Effector CD4-positive, alpha-beta T cell (primary cell): ENCODE measurements around the gene HSD11B2. TPM values are rescaled to one million over a fixed set of nuclear protein-coding genes. Genes with fewer than 3 reads are reported as not detected.

ENCODE experiments used
- DNase-seq: peaks from one replicate; pipeline ENCODE4 v3.0.0-alpha.2; 2020
- total RNA-seq: gene quantifications from one replicate; lab custom pipeline; 2026; lab: John Stamatoyannopoulos, UW

Gene HSD11B2
- not detected for total RNA-seq

DNA sequence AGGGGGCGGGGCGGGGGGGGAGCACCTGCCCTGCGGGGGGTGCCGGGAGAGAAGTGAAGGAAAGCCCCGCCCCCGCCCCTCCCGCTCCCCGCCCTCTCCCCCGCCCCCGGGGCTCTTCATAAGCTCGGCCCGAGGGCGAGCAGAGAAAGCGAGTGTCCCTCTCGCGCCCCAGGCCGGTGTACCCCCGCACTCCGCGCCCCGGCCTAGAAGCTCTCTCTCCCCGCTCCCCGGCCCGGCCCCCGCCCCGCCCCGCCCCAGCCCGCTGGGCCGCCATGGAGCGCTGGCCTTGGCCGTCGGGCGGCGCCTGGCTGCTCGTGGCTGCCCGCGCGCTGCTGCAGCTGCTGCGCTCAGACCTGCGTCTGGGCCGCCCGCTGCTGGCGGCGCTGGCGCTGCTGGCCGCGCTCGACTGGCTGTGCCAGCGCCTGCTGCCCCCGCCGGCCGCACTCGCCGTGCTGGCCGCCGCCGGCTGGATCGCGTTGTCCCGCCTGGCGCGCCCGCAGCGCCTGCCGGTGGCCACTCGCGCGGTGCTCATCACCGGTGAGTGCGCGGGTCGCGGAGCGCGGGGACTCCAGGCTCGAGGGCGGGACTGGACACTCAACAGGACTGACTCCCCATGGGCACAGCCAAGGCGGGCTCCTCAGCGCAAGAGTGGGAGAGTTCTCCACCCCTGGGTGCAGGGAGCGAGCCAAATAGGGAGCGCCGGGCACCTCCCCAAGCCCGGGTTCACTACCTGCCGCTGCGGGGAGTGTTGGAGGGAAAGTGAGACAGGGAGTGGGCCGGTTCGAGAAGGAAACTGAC is at the start of gene HSD11B2:
Gene HSD11B2 (plus strand): TSS at position 145 of the 798 bp plus-strand sequence. CDS start 128 bp downstream, at position 273.
- no peak for DNase-seq

DNA sequence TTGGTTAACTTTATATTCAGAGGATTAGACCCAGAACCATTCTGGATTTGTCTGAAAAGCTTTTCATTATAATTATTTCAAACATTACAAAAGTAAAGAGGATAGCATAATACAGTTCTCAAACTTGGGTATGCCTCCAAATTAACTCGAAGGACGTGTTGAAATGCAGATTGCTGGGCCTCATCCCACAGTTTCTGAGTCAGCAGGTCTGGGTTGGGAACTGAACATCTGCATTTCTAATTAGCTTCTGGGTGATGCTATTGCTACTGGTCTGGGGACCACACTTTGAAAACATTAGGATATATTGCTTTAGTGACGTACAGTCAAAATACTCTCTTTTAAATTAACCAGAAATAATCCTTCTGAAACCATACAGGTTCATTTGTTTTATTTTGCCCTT is 47.6 kb upstream of the HSD11B2 start:
- no peak for DNase-seq

DNA sequence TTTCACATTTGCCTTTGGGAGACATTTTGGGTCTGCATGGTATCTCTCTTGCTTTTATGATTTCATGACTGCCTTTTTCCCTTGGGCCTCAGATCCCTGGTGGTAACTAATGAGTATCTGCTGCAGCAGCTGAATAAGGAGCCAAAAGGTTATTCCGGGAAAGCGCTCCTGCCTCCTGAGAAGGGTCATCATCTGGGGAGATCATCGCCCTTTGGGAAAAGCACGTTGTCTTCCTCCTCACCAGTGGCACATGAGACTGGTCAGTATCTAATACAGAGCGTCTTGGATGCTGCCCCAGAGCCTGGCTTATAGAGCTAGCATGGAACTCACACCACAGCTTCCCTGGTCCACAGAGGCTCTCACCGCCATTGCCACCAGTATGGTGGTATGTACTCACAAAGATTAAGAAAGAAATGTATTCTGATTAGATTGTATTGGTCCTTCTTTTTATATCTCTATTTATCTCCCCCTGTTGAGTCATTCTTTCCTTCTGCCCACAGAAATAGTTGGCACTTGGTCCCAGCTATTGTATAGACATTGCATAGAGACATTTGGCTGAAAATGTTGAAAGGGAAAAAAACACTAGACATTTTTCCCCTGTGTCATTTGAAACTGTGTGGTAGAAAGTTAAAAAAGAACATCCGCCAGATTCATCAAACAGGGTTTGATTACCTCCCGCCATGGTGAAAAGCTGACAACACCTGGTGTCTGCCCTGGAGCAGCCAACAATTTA is 46.0 kb upstream of the HSD11B2 start:
- DNase-seq: no peak

DNA sequence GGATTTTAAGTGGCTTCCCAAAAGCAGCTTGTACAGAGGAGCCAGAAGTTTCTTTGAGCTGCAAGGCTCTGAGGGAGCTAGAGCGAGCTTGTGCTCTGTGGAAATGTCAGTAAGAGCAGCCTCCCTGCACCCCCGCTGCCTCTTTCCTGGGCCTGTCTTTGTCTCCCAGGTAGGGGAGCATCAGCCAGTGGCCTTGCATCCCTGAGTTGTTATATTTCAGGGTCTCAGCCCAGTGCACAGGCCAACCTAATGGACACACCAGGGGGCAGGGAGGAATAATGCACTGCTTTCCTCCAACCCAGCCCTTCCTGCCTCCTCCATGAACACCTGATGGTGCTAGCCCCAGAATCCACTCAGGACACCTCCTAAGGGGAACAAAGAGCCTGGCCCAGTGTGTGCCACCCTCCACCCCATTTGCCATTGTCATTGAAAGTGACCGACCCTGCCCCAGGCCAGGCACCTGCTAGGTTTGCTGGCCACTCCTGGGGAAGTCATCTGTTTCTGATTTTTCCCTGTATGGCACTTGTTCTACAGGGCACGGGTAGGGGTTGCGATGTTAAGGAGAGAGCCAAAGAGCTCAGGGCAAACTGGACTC is 44.0 kb upstream of the HSD11B2 start:
- DNase-seq: no peak

DNA sequence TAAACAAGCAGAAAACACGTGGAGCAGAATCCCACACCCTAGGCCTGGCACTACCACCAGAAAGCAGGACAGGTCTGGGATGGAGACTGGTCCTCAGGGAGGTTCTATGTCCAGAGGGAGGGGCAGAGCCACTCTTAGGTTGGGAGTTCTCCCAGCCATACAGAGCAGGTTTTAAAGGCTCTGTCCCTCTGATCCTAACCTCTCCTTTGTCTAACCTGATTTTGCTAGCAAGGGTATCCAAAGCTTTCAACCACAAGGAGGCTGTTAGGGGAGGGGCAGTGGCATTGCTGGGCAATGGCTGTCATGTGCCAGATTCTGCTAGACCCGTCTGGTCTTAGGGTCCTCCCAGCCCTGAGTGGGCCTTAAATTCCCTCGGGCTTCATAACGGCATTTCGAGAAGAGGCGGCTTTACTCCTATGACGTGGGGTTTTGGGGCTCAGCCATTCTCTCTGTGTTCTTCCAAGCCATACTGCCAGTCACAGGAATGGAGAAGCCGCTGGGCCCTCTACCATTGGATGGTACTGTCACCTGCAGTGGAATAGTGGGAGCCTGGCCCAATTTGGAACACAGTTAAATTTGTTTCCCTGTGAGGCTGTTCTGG is 43.3 kb upstream of the HSD11B2 start:
- DNase-seq: no peak

DNA sequence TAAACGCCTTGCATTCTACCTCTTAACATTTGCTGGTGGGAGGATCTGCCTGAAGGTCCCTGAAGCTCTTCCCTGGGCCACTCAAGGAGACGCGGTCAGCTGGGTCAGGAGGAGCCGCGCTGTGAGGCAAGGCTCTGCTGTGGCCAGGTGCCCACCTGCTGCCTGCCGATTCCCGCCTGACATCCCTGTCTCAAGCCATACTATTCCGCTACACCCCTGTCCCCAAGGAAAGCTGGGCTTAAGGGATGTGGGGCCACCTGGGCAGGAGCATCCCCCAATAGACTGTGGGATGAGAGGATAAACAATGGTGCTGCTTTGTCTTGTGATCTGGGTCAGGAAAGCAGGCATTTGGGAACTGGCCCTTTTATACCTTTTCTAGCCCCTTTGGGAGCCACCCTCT is 42.7 kb upstream of the HSD11B2 start:
- no peak for DNase-seq

DNA sequence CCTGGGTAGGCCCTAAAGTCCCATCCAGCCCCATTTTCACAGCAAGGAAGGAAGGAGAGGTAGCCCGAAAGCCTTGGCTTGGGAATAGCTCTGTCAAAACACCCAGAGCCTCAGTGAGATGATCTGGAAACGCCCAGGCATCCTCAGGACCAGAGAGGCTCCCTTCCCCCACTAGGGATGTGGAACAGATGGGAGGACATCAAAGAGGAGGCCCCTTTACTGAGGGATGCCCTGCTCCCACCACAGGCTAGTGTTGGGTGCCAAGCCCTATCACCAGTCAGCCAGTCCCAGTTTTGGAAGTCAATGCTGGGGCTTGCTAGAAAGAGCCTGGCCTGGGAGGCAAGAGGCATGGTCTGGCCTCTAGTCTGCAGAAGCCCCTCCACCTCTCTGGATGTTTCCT is 42.3 kb upstream of the HSD11B2 start:
- no peak for DNase-seq

DNA sequence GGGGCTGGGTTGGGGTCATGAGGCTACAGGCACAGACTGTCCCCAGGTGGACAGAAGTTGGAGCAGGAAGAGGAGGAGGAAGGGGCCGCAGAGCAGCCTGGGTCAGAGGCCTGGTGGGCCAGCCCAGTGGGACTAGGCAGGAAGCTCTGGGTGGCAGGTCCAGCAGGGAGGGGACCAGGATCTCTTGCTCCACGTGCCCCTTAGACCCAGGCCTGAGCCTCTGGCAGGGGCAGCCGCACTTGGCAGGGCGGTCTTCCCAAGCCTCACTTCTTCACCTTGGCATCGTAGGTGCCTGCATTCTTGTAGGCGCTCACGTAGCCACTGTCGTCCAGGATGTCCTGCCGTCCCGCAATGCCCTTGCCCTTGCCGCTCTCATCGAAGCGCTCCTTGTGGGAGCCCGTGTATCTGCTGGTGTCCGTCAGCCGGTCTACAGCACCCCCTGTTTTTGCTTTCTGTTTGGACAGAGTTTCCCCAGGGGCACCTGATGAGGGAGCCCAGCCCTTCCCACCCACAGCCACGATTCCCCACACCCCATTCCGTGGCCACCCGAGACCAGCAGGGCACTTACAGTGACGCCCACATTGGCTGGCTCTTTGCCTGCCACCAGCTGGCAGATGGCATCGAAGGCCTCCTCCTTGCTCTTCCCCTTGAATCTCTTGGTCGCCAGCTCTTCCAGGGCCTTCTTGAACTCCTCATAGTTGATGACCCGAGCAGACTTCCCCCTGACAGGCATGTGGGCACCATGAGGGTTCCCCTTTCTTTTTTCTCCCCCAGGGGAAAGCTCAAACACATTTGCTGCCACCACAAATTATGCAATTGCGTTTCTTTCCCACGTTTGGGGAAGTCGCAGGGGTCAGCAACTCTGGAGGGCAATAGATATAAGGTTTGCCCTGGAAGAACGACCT is 40.8 kb upstream of the HSD11B2 start:
- no peak for DNase-seq

DNA sequence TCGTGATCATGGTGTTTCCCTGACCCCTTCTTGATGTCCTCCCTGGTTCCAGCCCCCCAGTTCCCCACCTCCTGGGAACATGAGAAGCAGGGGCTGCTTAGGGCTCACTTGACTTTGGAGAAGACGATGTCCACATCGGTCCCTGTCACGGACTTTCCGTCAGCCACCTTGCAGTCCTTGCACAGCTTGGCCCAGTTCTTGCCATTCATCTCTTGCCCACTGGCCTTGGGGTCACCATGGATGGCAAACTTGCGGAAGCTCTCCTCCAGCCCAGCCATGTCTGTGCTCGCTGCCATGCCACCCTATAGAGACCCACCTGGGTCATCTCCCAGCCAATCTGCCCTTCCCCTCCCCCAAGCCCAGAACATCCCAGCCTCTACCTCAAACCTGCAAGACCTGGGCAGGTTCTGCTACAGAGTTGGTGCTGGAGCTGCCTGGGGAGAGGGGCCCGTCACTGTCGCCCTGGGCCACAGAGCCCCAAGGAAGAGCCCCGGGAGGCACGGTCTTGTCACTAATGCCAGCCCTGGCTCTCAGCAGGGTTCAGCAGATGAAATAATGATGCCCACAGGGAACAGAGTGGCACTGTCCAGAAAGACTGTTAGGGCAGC is 40.0 kb upstream of the HSD11B2 start:
- DNase-seq: no peak

DNA sequence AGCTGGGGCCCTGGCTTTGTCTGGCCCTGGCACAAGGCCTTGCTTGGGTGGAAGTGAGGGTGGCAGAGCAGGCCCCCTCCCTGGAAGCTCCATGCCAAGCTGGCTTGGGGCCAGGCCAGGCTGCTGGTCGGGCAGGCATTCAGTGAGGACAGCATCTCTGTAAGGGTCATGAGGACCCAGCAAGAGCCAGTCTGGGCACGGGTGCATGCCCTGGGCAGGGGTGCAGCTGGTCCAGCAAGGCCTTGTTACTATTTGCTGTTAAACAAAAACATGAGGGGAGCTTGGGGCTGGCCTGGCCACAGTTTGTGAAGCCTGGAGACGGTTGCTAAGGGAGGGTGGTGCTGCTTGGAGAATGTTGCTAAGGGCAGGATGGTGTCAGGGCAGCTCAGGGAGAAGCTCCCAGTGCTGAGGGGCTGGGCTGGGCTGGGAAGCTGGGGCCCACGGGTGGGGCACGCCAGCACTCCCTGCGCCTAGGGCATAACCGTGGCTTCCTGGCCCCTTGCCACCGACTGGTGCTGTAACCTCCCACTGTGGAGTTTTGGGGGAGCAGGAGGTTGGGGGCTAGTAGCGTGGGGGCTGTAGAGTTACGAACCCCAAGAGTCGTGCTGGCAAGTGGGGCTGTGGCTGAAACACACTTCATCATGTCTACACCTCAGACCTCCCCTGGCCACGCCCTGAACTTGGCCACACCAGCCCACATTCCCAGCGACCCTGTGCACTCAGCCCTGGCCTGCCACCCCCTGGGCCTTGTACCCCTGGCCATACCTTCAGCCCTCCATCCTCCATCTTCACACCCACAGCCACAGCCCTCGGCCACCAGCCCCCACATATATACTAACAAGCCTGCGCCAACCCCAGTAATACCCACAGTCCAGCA is 39.3 kb upstream of the HSD11B2 start:
- no peak for DNase-seq

DNA sequence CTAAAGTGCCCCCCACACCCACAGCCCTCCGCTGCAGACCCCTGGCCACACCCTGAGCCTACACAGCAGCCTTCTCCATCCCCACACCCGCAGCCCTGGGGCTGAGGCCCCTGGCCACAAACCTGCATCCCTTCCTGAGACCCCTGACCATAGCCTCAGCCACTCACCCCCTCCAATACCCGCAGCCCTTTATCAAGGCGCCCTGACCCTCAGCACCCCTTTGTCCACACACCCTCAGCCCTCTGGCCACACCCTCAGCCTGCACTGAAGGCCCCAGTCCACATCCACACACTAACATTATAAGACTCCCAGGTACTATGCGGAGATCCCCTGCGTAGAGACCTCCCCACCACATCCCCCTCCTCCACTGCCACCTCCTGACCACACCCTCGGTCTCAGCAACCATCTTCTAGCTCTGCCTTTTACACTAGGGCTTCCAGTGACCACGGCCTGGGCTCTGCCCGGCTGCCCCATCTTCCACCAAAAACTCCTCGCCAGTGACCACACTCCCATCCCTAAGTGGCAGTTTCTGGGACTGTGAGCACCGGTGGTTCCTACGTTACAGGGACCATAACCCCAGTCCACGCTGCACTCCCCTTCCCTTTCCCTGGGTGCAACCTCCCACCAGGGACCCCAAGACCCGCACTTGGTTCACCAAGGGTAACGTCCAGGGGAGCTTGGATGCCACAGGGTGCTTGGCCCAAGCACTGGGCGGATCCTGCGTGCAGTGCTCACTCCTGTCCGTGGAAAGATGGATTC is 38.4 kb upstream of the HSD11B2 start:
- DNase-seq: no peak

DNA sequence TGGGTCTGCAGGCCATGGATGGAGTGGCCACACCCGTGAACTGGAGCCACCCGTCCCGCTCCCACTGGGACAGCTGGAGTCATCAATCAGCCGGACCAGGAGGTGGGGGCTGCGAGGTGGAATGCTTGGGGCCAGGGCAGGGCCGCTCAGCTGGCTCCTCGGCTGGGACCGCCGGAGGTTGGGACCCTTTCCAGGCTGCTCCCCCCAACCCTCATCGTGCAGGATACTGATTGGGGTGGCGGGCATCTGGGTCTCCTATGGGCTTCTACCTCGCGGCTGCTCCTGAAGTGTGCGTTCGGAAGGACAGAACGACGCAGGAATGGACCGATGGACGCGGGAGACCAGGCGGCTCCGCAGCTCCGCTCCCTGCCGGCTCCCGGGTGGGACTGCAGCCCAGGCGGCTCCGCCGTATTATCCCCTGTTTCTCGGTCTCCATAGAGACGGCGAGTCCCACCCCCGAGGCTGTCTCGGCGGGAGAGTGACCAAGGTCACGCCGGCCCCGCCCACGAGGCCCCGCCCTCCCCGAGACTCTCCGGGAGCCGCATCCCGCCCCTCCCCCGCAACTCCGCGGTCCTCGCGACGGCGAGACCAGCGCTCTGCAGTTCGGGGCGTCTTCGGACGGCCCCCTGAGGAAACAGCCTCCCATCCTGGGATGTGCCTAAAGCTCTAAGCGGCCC is 37.7 kb upstream of the HSD11B2 start, which contains the start of gene TPPP3:
Gene TPPP3 (minus strand): TSS at position 388 of the 677 bp plus-strand sequence. CDS start 2,387 bp downstream, outside the sequence.
- DNase-seq: no peak

DNA sequence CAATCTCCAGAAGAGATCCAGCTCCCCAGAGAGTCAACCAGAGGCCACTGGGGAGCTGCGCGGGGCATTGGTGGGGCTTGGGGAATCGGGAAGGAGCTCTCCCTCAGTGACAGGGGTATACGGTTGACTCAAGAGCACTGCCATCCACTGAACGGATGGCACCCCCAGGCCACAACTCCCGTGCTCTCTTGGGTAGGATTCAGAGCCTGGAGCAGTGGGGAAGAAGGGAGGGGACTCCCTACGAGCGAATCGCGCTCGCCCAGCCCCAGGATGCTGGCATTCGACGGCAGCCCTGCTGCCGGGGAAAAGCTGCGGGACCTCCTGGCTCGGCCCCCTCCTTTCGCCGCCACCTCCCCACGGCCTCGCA is 37.1 kb upstream of the HSD11B2 start:
- DNase-seq: no peak

DNA sequence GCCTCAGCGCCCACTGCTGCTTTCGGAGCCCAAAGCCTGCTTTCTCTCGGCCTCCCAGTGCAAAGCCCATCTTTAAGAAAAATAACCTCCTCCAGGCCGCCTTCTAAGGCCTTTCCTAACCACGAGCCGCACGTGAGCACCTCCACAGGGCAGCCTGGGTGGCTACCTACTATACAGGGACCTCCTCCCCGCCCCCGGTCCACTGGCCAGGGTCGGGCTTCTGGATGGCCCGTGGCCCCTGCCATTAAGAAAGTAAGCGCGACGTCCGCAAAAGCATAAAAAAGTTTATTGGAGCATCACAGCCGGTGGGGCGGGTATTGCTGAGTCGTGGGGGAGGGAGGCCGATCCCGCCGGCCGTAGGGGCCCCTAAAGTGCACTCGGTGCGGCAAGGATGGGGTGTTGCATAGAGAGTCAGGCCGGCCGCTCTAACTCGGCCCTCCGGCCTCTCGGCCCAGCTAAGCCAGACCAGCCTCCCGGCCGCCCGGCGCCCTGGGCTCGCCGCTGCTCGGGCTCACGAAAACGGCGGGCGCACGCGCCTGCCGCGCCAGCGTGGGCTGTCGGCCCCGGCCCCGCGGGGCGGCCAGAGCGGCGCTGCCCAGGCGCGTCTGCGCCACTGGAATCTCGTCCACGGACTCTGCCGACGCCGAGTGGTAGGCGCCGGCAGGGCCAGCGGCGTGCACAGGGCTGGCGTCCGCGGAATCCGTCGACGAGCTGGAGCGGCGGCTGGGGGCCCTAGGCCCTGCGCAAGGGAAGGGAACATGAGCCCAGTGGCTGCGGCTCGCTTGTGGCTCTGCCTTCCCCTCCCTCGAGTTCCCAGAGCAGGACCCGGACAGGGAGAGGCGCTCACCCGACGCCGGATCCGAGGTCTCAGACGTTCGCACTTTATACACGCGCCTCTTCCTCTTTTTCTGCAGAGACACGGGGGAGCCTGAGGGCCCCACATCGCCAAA is 36.5 kb upstream of the HSD11B2 start:
- no peak for DNase-seq

DNA sequence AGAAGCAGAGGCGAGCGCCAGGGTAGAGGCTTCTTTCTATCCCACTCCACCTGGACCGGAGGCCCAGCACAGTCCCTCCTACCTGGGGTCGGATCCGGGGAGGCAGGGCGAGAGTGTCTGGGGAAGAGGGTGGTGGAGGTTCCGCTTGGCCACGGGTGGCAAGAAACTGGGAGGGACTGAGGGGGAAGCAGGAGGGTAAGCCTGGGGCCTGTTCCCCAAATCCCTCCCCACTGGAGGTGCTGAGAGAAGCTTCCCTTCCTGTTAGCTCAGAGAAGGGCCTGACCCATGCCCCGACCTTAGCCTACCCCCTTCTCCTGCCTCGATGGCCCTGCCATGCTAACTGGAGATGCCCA is 35.8 kb upstream of the HSD11B2 start:
- DNase-seq: no peak

DNA sequence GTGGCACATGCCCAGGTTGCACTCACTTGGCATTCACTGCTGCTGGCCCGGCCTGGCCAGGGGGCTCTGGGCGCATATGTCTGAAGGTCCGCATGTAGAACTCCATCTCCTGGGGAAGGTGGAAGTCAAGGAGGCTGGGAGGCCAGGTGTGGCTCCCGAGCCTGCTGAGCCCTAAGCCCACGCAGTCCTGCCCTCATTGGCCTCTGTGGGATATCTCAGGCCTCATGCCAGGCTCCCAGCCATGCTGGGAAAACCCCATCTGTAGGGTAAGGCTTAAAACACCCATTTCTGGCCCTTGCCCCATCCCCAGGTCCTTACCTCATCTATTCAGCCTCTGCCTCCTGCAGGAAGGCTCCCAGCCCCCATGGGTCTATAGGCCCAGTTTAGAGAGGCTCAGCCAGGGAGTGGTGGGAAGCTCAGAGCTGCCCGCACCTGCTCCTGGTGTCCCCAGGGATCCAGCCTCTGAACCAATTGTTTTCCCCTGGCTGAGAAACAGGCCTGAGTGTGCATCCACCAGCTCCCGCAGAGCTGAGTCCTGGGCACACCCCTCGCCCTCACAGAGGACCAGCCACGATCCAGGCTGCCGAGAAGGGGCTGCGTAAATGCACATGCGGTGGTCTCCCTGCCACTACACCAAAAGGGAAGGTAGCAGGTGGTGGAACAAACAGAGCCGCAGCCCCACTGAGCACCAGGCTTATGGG is 35.3 kb upstream of the HSD11B2 start:
- DNase-seq: no peak
